A549 (cell line): ENCODE results near the gene REPS2. TPM values are rescaled to one million over a fixed set of nuclear protein-coding genes. Genes with fewer than 3 reads are reported as not detected.

Experiments
- ATAC-seq, 2 experiments: fragments of 200-7000 bp in 1 of 2; fragments of >200 bp in 1 of 2; cut with Nextera tagmentation in 1 of 2; cut with Tn5 transposase in 1 of 2; 3 replicates each; pipeline versions ENCODE4 v1.8.0 to v1.9.1; 2018 to 2020; ENCODE audit warnings: mild to moderate bottlenecking in 1 of 2, moderate library complexity in 1 of 2
- CTCF ChIA-PET: fragments of 300-600 bp; sonication (Branson Sonifier 250); formaldehyde crosslinking; extraction: SDS; loops from one replicate; lab custom pipeline; 2021; ENCODE audit warnings: antibody characterized with exemption, inconsistent platforms; lab: Yijun Ruan, JAX
- POLR2A ChIA-PET: fragments of 350-600 bp; formaldehyde crosslinking; extraction: SDS; loops from one replicate; lab custom pipeline; 2021; ENCODE audit warnings: antibody characterized with exemption, inconsistent platforms; lab: Yijun Ruan, JAX
- DNase-seq, 2 experiments: peaks; one replicate each; pipeline versions ENCODE4 v3.0.0 to v3.0.0-alpha.2; 2011 to 2016; ENCODE audit warnings: low read depth in 1 of 2, low spot score in 1 of 2
- FAIRE-seq: peaks from 2 replicates; lab custom pipeline; 2011; peaks lifted over from hg19 to GRCh38; lab: Jason Lieb, UNC
- H3K27ac ChIP-seq, 2 experiments: fragments of >200 bp; sonication (Bioruptor Twin); formaldehyde crosslinking; 3 replicates each; pipeline ENCODE4 v1.5.1; 2016 to 2017
- H3K4me1 ChIP-seq: fragments of >200 bp; sonication (Bioruptor Twin); formaldehyde crosslinking; 3 replicates; pipeline ENCODE4 v1.6.1; 2016
- H3K4me2 ChIP-seq: fragments of >200 bp; sonication (Bioruptor Twin); formaldehyde crosslinking; 3 replicates; pipeline ENCODE4 v1.6.1; 2016
- H3K4me3 ChIP-seq: fragments of >200 bp; sonication (Bioruptor Twin); formaldehyde crosslinking; 3 replicates; pipeline ENCODE4 v1.5.1; 2016
- H3K9me3 ChIP-seq: fragments of >200 bp; sonication (Bioruptor Twin); formaldehyde crosslinking; 3 replicates; pipeline ENCODE4 v1.6.1; 2016
- BHLHE40 ChIP-seq: IDR thresholded peaks from 2 replicates; pipeline ENCODE4 v1.6.1; 2012; ENCODE audit warnings: low read depth, low read length, inconsistent platforms
- CBX8 ChIP-seq: fragments of 200-600 bp; sonication (generic); IDR thresholded peaks from 2 replicates; pipeline ENCODE4 v1.6.1; 2016
- CHD4 ChIP-seq: fragments of 200-600 bp; sonication (generic); IDR thresholded peaks from 2 replicates; pipeline ENCODE4 v1.6.1; 2016; ENCODE audit warnings: antibody characterized with exemption, mild to moderate bottlenecking, borderline replicate concordance
- EHF ChIP-seq: fragments of 250-450 bp; sonication (Bioruptor Pico); IDR thresholded peaks from 2 replicates; pipeline ENCODE4 v1.5.0; 2020; ENCODE audit warnings: mild to moderate bottlenecking
- EHMT2 ChIP-seq: fragments of 200-600 bp; sonication (generic); IDR thresholded peaks from 2 replicates; pipeline ENCODE4 v1.6.1; 2016; ENCODE audit warnings: antibody characterized with exemption, low read depth, mild to moderate bottlenecking, moderate library complexity
- EP300 ChIP-seq, 2 experiments: fragments of >200 bp; sonication (Bioruptor Twin); formaldehyde crosslinking; IDR thresholded peaks; 2 replicates in 1 of 2; 3 replicates in 1 of 2; pipeline ENCODE4 v1.6.1; 2016 to 2017
- JUNB ChIP-seq: fragments of >200 bp; sonication (Bioruptor Twin); formaldehyde crosslinking; IDR thresholded peaks from 2 replicates; pipeline ENCODE4 v1.6.1; 2016
- KDM5A ChIP-seq: fragments of 200-600 bp; sonication (generic); IDR thresholded peaks from 2 replicates; pipeline ENCODE4 v1.6.1; 2016; ENCODE audit warnings: antibody characterized with exemption, mild to moderate bottlenecking
- MAFK ChIP-seq: fragments of 450-650 bp; IDR thresholded peaks from 2 replicates; pipeline ENCODE4 v1.6.1; 2014; ENCODE audit not compliant: partially characterized antibody
- RAD21 ChIP-seq, 2 experiments: fragments of >200 bp in 1 of 2; sonication (Bioruptor Twin) in 1 of 2; formaldehyde crosslinking in 1 of 2; IDR thresholded peaks in 1 of 2; conservative IDR thresholded peaks in 1 of 2; 2 replicates in 1 of 2; 3 replicates in 1 of 2; pipeline ENCODE4 v1.6.1; 2012 to 2018; ENCODE audit warnings: inconsistent platforms in 1 of 2
- ZSCAN20 ChIP-seq: fragments of 250-450 bp; sonication (Bioruptor Pico); IDR thresholded peaks from 2 replicates; pipeline ENCODE4 v1.8.0; 2022; ENCODE audit warnings: mild to moderate bottlenecking, moderate library complexity
- WGBS: methylation state at CpG from one replicate; pipeline ENCODE4 v1.1.6; 2017; ENCODE audit errors: missing lambda C conversion rate; 5-methylcytosine and 5-hydroxymethylcytosine counted together
- polyA plus RNA-seq, 4 experiments: library from polyadenylated mRNA; depleted of rRNA in 3 of 4; stranded (reverse); fragments of >200 nt; fragmentation: RNase III in 1 of 4; extraction: RNeasy Plus Mini Kit Qiagen cat#74134 plus additional on column Dnase treatment in 1 of 4; gene quantifications; 2 replicates in 3 of 4; 3 replicates in 1 of 4; pipeline ENCODE4 v1.2.3, GENCODE V29; 2011 to 2017
- TF ChIP-seq, protein P1 (sequence below): fragments of >200 bp; sonication (Bioruptor Twin); formaldehyde crosslinking; IDR thresholded peaks from 3 replicates; pipeline ENCODE4 v1.5.1; 2016
- TF ChIP-seq, protein P2 (sequence below): fragments of 250-450 bp; sonication (Bioruptor Pico); IDR thresholded peaks from 2 replicates; pipeline ENCODE4 v1.5.0; 2021; ENCODE audit warnings: mild to moderate bottlenecking, moderate library complexity, borderline replicate concordance
- TF ChIP-seq, protein P3 (sequence below): fragments of 450-650 bp; IDR thresholded peaks from 2 replicates; pipeline ENCODE4 v1.6.1; 2014; ENCODE audit warnings: antibody characterized with exemption
- TF ChIP-seq, protein P4 (sequence below): fragments of 250-450 bp; sonication (Bioruptor Pico); IDR thresholded peaks from 2 replicates; pipeline ENCODE4 v1.5.0; 2020; ENCODE audit warnings: low read depth, mild to moderate bottlenecking, moderate library complexity

REPS2 gene
- polyA plus RNA-seq, 2 of the 4 experiments (the other 2 are of a cell fraction): 0.17 to 0.76 TPM

DNA sequence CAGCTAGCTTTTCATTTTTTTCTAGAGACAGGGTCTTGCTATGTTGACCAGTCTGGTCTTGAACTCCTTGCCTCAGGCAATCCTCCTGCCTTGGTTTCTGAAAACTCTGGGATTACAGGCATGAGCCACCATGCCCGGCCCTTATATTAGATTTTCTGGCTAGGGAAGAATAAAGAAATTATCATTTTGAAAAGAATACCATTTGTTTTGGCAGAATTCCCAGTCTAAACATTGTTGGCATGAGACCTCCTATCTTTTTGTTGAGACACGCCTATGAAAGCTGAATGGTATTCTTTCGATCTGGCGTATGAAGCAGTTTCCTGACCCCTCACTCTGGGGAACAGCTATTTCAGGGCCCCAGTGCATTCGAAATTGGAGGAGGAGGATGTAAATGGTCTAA is 107.0 kb downstream of the REPS2 start (continued):
- TF ChIP-seq EHMT2 (no peak), EP300 (IDR thresholded peaks at IDR 0.05) (no peak), RAD21 (conservative IDR thresholded peaks at IDR 0.05 in 1 of 2, IDR thresholded peaks at IDR 0.05 in 1 of 2) (no peak)
- TF ChIP-seq, protein P1, sequence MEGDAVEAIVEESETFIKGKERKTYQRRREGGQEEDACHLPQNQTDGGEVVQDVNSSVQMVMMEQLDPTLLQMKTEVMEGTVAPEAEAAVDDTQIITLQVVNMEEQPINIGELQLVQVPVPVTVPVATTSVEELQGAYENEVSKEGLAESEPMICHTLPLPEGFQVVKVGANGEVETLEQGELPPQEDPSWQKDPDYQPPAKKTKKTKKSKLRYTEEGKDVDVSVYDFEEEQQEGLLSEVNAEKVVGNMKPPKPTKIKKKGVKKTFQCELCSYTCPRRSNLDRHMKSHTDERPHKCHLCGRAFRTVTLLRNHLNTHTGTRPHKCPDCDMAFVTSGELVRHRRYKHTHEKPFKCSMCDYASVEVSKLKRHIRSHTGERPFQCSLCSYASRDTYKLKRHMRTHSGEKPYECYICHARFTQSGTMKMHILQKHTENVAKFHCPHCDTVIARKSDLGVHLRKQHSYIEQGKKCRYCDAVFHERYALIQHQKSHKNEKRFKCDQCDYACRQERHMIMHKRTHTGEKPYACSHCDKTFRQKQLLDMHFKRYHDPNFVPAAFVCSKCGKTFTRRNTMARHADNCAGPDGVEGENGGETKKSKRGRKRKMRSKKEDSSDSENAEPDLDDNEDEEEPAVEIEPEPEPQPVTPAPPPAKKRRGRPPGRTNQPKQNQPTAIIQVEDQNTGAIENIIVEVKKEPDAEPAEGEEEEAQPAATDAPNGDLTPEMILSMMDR: no peak

DNA sequence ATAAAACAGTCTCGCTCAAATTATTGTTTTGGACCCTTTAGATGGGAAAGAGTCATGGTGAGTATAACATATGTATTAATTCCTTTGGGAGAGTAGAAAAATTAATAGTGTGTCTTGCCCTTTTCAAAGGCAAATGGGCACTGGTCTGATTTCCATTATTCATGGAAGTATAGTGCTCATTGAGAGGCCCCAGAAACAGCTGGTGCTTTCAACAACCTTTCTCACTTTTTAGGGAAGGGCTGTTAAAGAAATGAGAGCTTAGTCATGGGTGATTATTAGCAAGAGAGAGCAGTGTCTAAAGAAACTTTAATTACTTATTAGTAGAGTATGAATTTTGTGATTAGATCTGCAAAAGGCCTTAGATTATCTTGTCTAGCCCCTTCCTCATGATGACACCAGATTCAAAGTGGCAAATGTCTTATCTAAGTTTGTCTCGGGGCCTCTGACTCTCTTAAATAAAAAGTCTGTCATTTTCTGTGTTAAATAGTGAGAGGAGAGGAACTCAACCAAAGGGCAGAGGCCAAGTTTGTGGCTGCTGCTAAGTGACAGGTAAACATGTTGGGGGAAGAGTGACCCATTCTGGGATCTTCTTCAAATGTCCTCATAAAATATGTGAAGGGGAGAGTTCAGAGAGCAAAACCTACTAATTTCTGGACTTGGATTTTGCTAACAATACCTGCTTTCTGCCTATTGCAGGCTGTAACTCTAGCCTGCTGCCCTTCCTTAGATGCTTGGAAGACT is 110.6 kb downstream of the REPS2 start:
- TF ChIP-seq EHMT2 (no peak), CBX8 (no peak), JUNB (no peak)
- TF ChIP-seq, protein P2, sequence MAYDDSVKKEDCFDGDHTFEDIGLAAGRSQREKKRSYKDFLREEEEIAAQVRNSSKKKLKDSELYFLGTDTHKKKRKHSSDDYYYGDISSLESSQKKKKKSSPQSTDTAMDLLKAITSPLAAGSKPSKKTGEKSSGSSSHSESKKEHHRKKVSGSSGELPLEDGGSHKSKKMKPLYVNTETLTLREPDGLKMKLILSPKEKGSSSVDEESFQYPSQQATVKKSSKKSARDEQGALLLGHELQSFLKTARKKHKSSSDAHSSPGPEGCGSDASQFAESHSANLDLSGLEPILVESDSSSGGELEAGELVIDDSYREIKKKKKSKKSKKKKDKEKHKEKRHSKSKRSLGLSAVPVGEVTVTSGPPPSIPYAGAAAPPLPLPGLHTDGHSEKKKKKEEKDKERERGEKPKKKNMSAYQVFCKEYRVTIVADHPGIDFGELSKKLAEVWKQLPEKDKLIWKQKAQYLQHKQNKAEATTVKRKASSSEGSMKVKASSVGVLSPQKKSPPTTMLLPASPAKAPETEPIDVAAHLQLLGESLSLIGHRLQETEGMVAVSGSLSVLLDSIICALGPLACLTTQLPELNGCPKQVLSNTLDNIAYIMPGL (CRISPR knock-in tag): no peak
- TF ChIP-seq, protein P3, sequence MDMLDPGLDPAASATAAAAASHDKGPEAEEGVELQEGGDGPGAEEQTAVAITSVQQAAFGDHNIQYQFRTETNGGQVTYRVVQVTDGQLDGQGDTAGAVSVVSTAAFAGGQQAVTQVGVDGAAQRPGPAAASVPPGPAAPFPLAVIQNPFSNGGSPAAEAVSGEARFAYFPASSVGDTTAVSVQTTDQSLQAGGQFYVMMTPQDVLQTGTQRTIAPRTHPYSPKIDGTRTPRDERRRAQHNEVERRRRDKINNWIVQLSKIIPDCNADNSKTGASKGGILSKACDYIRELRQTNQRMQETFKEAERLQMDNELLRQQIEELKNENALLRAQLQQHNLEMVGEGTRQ: no peak
- ChIA-PET POLR2A (no interaction called here), CTCF (interaction anchor here (1.5 kb wide), 1 partner anchor 10 kb away, joined by 4 read pairs; no protein-coding TSS in a partner anchor)
- 7% methylated on average over 2 of the region's 2 CpGs for WGBS
- Histone ChIP-seq H3K4me2 (no peak overlapping the region), H3K9me3 (no peaks in the 10 kb centered on the region), H3K4me3 (no peak overlapping the region), H3K27ac (no peak overlapping the region), H3K4me1 (no peaks in the 10 kb centered on the region)
- FAIRE-seq: no peak
- ATAC-seq: no peak
- no peak for DNase-seq

DNA sequence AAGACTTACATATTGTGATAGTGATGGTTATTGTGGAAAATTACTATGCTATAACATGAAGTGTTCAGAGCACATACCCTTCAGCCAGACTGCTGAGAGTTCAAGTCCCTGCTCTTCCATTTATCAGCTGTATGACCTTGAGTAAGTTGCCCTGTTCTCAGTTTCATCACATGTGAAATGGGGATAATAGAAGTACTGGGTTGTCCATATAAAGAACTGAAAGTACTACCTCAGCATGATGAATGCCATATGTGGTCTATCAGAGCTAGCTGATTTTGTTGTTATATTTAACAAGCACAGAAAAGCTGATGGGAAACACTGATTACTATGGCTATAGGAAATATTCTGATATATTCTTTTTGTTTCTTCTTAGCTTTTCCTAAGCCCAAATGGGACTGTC is 115.6 kb downstream of the REPS2 start:
- ATAC-seq: no peak
- FAIRE-seq: no peak
- H3K9me3 ChIP-seq: no peaks in the 10 kb centered on the region
- DNase-seq: no peak
- no peaks in the 10 kb centered on the region for H3K4me1 ChIP-seq
- TF ChIP-seq BHLHE40 (no peak), EP300 (IDR thresholded peaks at IDR 0.05) (no peak), CHD4 (no peak), MAFK (no peak), ZSCAN20 (CRISPR knock-in tag) (no peak), EHF (no peak), KDM5A (no peak), JUNB (no peak)
- TF ChIP-seq, protein P4, sequence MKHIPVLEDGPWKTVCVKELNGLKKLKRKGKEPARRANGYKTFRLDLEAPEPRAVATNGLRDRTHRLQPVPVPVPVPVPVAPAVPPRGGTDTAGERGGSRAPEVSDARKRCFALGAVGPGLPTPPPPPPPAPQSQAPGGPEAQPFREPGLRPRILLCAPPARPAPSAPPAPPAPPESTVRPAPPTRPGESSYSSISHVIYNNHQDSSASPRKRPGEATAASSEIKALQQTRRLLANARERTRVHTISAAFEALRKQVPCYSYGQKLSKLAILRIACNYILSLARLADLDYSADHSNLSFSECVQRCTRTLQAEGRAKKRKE: no peak
- TF ChIP-seq, protein P3: no peak
- ChIA-PET POLR2A (no interaction called here), CTCF (interaction anchor here (1.1 to 2.3 kb wide), 4 partner anchors 11 to 20 kb away, joined by 3 to 12 read pairs (median 6); no protein-coding TSS in a partner anchor)
- no peak overlapping the region for H3K27ac ChIP-seq
- H3K4me2 ChIP-seq: no peak overlapping the region
- H3K4me3 ChIP-seq: no peak overlapping the region
